SU-DHL-6 (cell line): ENCODE measurements around the gene ZNF385C.

Source experiments
- H2AFZ ChIP-seq: fragments of 200-600 bp; sonication (generic); 2 replicates; pipeline ENCODE4 v1.6.1; 2014; ENCODE audit warnings: low read depth, mild to moderate bottlenecking, moderate library complexity, mixed read lengths, antibody characterized with exemption, low read length; ENCODE audit not compliant: severe bottlenecking
- H3F3A ChIP-seq: fragments of 200-600 bp; shearing (Covaris generic); 2 replicates; pipeline ENCODE4 v1.6.0; 2016; ENCODE audit warnings: antibody characterized with exemption, mild to moderate bottlenecking; ENCODE audit not compliant: insufficient read depth
- H3K27ac ChIP-seq: fragments of 200-600 bp; sonication (generic); 2 replicates; pipeline ENCODE4 v1.5.1; 2016; ENCODE audit warnings: low read depth, mild to moderate bottlenecking, low read length, moderate library complexity, mixed read lengths
- H3K27me3 ChIP-seq: fragments of 200-600 bp; sonication (generic), shearing (Covaris generic); 2 replicates; pipeline ENCODE4 v1.6.0; 2014; ENCODE audit warnings: mild to moderate bottlenecking, low read length
- H3K36me3 ChIP-seq: fragments of 200-600 bp; sonication (generic); 2 replicates; pipeline ENCODE4 v1.6.1; 2014; ENCODE audit warnings: mild to moderate bottlenecking, low read length, mixed read lengths
- H3K4me2 ChIP-seq: fragments of 300-600, 200-600 bp; shearing (Covaris generic), sonication (generic); 2 replicates; pipeline ENCODE4 v1.6.0; 2014; ENCODE audit warnings: low read length, low read depth, mild to moderate bottlenecking; ENCODE audit not compliant: poor library complexity, severe bottlenecking
- H3K4me3 ChIP-seq: fragments of 200-600 bp; sonication (generic); 2 replicates; pipeline ENCODE4 v1.5.1; 2014; ENCODE audit warnings: antibody characterized with exemption, low read length, mild to moderate bottlenecking, mixed read lengths; ENCODE audit not compliant: insufficient read depth, poor library complexity, severe bottlenecking
- H3K79me2 ChIP-seq: fragments of 200-600 bp; sonication (generic); 2 replicates; pipeline ENCODE4 v1.6.1; 2014; ENCODE audit warnings: mild to moderate bottlenecking, low read length, moderate library complexity; ENCODE audit not compliant: insufficient read depth
- H3K9ac ChIP-seq: fragments of 200-600 bp; sonication (generic); 2 replicates; pipeline ENCODE4 v1.7.0; 2014; ENCODE audit warnings: mild to moderate bottlenecking, low read length
- H3K9me2 ChIP-seq: fragments of 200-600 bp; sonication (generic); replicated peaks from 2 replicates; pipeline ENCODE4 v1.6.1; 2014; ENCODE audit warnings: low read length; ENCODE audit not compliant: insufficient read depth
- H3K9me3 ChIP-seq: fragments of 200-600 bp; sonication (generic); 2 replicates; pipeline ENCODE4 v1.6.1; 2014; ENCODE audit warnings: low read length, mixed read lengths; ENCODE audit not compliant: insufficient read depth
- H4K20me1 ChIP-seq: fragments of 200-600 bp; sonication (generic); 2 replicates; pipeline ENCODE4 v1.6.1; 2014; ENCODE audit warnings: low read depth, mild to moderate bottlenecking, antibody characterized with exemption, low read length, moderate library complexity, mixed read lengths
- CTCF ChIP-seq: fragments of 200-600 bp; sonication (generic); IDR thresholded peaks from one replicate; pipeline ENCODE4 v1.5.1; 2017; ENCODE audit warnings: antibody characterized with exemption, mild to moderate bottlenecking, low read length, moderate library complexity; ENCODE audit not compliant: insufficient read depth, poor library complexity, severe bottlenecking
- EZH2phosphoT487 ChIP-seq: fragments of 200-600 bp; sonication (generic), shearing (Covaris generic); conservative IDR thresholded peaks from 2 replicates; pipeline ENCODE4 v1.6.1; 2018; ENCODE audit warnings: mild to moderate bottlenecking, antibody characterized with exemption, low read length, moderate library complexity, mixed read lengths

ZNF385C gene

GRCh38 chr17:42088736-42089135 is 9.5 kb downstream of the ZNF385C start:
- no peak overlapping the region for H3K4me3 ChIP-seq
- no peak overlapping the region for H3K9ac ChIP-seq
- H3K4me2 ChIP-seq = no peak overlapping the region
- H3K9me2 ChIP-seq = no peaks in the 10 kb centered on the region
- H3K27ac ChIP-seq = no peak overlapping the region
- H3K79me2 ChIP-seq = no peaks in the 10 kb centered on the region
- TF ChIP-seq CTCF (no peak), EZH2phosphoT487 (no peak)
- no peaks in the 10 kb centered on the region for H3F3A ChIP-seq
- H4K20me1 ChIP-seq = no peaks in the 10 kb centered on the region
- no peaks in the 10 kb centered on the region for H3K36me3 ChIP-seq
- H3K9me3 ChIP-seq = no peaks in the 10 kb centered on the region
- H3K27me3 ChIP-seq = no peaks in the 10 kb centered on the region
- H2AFZ ChIP-seq = no peak overlapping the region

DNA sequence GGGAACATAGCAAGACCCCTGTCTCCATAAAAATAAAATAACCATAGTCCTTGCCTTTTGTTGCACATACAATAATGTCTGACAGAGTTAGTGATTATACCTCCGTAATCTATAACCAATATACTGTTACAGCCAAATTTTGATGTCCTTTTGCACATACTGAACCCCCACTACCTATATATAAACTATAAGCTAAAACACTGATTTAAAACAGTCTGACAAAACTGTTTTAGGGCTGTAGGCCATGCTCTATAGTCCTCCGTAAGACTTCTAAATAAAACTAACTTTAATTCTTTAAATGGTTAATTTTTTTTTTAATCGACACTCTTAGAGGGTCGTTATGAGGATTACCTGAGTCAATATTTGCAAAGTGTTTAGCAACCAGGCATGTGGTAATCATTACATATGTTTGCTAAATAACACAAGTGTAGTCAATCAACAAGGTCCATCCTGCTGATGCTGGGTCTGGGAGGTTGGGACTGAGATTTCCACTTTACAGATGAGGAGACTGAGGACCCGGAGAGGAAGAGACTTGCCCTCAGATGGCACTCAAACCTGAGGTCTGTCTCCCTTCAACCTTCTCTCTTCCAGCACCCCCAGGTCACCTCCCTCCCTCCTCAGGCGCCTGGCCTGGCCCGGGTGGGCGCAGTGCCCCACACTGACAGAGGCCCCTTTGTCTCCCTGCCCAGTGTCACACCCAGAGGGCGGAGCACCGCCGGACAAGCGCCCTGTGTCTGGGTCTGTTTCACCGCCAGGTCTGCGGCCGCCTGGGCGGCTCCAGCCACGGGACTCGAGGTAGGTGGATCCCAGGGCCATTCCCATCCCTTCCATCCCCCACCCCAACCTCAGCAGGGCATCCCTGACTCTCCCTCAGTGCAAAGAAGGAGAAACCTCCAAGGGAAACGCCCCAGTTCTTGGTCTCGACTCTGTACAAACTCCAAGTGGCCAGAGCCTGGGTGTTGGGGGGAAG is 10.3 kb downstream of the ZNF385C start:
- no peaks in the 10 kb centered on the region for H3K9me2 ChIP-seq
- H3K4me3 ChIP-seq = no peak overlapping the region
- H3K79me2 ChIP-seq = no peaks in the 10 kb centered on the region
- TF ChIP-seq CTCF (no peak), EZH2phosphoT487 (no peak)
- no peaks in the 10 kb centered on the region for H3K27me3 ChIP-seq
- no peak overlapping the region for H3K4me2 ChIP-seq
- no peaks in the 10 kb centered on the region for H4K20me1 ChIP-seq
- H2AFZ ChIP-seq = no peak overlapping the region
- H3K9ac ChIP-seq = no peak overlapping the region
- no peaks in the 10 kb centered on the region for H3K36me3 ChIP-seq
- no peaks in the 10 kb centered on the region for H3F3A ChIP-seq
- H3K9me3 ChIP-seq = no peaks in the 10 kb centered on the region
- H3K27ac ChIP-seq = no peak overlapping the region

- no peak overlapping the region for H3K9ac ChIP-seq
- no peaks in the 10 kb centered on the region for H3F3A ChIP-seq
- no peaks in the 10 kb centered on the region for H3K79me2 ChIP-seq
- H3K4me3 ChIP-seq = no peak overlapping the region
- H3K9me2 ChIP-seq = no peaks in the 10 kb centered on the region
- no peaks in the 10 kb centered on the region for H3K9me3 ChIP-seq
- no peak overlapping the region for H2AFZ ChIP-seq
- H3K36me3 ChIP-seq = no peaks in the 10 kb centered on the region
- H3K4me2 ChIP-seq = no peak overlapping the region
- TF ChIP-seq CTCF (no peak), EZH2phosphoT487 (no peak)
- no peaks in the 10 kb centered on the region for H4K20me1 ChIP-seq
- no peaks in the 10 kb centered on the region for H3K27me3 ChIP-seq
- H3K27ac ChIP-seq = no peak overlapping the region
These were observed 11.1 kb downstream of the ZNF385C start for GRCh38 chr17:42087042-42087701.
